ENCODE data around the gene SLC22A31.
"Not testable (repeated sequence)": the region's sequence is repeated elsewhere in the genome, so short reads cannot be mapped to it uniquely, and the experiment has no call there.

The SLC22A31 gene

GRCh38 chr16:89200124-89200849 lies at the start of gene SLC22A31:
Gene SLC22A31 (minus strand): TSS chr16:89200537. CDS start chr16:89200501, 36 bp downstream.
- no peak for DNase-seq (ENCODE audit: low spot score)
- FAIRE-seq: no peak

DNA sequence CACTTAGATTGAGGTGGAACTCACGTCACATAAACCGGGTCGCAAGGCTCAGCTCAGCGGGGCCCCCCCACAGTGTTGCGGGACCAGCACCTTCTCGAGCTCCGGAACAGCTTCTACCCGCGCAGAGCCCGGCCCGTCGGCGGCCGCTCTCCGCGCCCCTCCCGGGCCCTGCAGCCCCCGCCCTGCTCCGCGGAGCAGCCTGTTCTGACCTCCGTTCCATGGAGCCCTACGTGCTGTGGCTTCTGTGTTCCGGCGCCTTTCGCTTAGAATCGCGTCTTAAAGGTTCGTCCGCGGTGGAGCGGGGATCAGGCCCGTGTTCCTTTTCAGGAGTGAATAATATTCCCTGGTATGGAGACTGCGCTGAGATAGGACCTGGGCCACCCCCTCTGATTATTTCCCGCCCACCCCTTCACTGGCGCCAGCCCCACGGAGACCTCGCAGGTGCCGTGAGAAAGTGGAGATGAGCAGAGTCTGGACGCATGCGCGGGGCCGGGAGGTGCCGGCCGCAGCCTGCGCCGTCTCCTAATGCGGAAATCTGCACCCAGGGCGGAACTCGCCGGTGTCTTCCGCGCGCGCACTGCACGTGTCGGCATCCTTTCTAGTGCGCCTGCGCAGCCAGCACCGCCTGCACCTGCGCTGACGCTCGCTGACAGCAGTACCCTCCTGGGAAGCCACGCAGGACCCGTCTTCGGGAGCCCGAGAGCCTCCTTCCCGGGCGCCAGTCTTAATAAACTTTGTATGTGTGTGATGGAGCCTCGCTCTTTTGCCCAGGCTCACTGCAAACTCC lies 48.1 kb upstream of the SLC22A31 start:
- FAIRE-seq: no peak
- DNase-seq (ENCODE audit: low spot score): no peak

DNA sequence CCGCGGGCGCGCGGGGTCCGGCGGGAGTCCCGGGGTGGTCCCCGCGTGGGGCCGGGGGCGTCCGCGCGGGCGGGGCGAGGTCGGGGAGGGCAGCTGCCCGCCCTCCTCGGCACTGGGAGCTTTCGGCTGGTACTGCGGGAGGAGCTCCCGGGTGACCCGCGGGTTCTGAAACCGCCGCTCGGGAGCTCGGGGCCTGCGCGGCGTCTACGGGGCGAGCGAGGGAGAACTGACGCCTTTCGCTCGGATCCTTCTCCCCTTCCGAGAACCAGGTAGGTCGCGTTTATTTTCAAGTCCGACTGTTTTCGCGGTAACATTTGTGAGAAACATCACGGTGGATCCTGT lies 47.4 kb upstream of the SLC22A31 start:
- not testable (repeated sequence) for FAIRE-seq

GRCh38 chr16:89246903-89247733 lies 46.8 kb upstream of the SLC22A31 start:
- DNase-seq (ENCODE audit: low spot score) (peak; percentile 14), FAIRE-seq (no peak)

More for the DNA sequence above, 47.4 kb upstream of the SLC22A31 start:
- DNase-seq (ENCODE audit: low spot score): not testable (repeated sequence)

DNA sequence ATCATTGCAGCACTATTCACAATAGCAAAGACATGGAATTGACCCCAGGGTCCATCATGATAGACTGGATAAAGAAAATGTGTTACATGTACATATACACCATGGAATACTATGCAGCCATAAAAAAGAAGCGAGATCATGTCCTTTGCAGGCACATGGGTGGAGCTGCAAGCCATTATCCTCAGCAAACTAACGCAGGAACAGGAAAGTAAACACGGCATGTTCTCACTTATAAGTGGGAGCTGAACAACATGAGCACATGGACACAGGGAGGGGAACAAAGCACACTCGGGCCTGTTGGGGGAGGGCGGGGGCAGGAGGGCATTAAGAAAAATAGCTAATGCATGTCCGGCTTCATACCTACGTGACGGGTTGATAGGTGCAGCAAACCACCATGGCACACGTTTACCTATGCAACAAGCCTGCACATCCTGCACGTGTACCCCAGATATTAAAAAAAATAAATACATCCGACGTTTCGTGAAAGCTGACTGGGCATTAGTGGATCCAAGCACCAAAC lies 46.1 kb upstream of the SLC22A31 start:
- no peak for FAIRE-seq
- no peak for DNase-seq (ENCODE audit: low spot score)

DNA sequence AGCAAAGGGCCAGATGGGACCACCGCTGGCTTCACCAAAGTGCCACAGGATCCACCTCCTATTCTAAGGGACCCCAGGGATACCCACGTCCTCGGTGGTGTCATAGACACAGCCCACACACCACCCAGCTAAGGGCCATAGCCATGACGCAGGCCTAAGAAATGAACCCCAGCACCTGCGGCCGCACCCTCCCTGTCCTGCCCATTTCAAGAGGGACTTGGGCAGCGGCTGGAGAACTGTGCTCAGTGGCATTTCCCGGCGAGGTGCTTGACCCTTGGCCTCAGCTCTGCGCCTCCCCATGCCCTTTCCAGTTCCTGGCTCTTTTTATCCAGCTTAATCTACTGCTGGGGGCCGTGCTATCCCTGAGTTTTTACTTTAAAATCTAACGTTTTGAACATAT lies 44.4 kb upstream of the SLC22A31 start:
- FAIRE-seq: no peak
- DNase-seq (ENCODE audit: low spot score): no peak

GRCh38 chr16:89244264-89244663 lies 43.9 kb upstream of the SLC22A31 start:
- not testable (repeated sequence) for DNase-seq (ENCODE audit: low spot score); FAIRE-seq

DNA sequence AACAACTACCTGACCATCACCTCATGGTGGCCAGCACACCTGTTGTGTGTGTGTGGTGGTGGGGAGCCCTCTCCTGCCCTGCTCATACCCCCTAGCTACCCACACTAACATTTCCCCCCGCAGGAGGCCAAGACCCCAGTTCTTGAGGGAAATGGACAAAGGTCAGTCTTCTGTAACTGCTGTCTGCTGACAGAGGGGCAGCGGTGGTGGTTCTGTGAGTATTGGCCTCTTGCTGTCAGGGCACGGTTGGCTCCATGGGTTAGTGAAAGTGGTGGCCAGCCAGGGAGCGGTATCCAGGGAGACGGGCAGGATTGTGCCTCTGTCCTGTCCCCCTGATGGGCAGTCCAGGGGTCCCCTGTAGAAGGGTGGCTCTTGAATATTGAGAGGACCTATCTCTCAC lies 43.3 kb upstream of the SLC22A31 start:
- DNase-seq (ENCODE audit: low spot score) (no peak), FAIRE-seq (no peak)

DNA sequence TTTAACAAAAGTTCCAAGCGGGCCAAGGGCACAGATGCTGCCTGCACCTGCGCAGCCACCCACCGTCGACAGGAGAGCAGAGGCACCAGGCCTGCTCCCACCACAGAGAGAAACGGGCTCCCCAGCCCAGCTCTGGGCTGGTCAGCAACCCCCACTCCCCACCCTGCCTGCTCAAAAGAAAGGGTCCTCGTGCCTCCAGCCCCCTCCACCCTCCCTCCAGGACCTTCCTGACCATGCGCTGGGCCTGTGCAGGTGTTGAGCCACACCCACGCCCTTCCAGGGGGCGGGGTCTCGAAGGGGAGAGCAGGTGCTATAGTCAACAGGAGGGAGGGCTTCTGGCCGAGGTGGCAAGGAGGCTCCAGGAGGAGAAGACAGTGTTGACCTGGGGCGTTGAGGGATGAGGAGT lies 42.5 kb upstream of the SLC22A31 start:
- DNase-seq (ENCODE audit: low spot score) (no peak), FAIRE-seq (no peak)

GRCh38 chr16:89241187-89242007 lies 41.1 kb upstream of the SLC22A31 start:
- FAIRE-seq (no peak), DNase-seq (ENCODE audit: low spot score) (peak; percentile 56)

- DNase-seq (ENCODE audit: low spot score): no peak
- FAIRE-seq: no peak
These were observed 37.4 kb upstream of the SLC22A31 start for GRCh38 chr16:89237733-89238132.

DNA sequence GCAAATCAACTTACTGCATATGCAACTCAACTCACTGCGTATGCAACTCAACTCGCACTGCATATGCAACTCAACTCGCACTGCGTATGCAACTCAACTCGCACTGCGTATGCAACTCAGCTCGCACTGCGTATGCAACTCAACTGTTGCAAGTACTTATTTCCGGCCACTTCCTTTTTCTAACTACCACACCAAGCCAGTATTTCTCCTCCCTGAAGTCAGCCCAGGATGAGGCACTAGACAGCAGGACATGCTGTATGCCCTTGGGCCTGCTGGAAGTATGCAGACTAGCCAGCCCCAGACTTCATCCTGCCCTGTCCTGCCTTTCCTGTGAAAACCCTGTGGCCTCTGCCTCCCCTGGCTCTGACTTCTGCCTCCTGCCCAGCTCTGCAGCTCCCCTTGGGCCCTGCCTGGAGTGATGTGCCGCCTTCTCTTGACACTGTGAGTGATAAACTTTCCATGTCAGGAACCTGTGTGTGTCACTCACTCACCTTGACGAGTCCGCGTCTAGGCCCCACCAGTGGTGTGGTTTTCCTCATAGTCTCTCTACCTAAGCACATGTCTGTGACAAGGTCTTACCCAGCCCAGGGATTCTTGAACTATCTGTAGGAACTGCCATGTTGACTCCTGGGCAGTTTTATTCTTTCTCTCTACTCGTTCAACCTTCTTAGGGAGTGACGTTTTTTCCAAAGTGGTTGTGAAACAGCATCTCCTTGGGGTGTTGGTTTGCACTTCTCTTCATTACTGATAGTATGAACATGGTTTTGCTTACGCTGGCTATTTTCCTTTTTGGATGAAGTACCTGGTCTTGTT lies 33.5 kb upstream of the SLC22A31 start:
- FAIRE-seq (no peak), DNase-seq (ENCODE audit: low spot score) (no peak)

- no peak for FAIRE-seq
- no peak for DNase-seq (ENCODE audit: low spot score)
These were observed 31.8 kb upstream of the SLC22A31 start for GRCh38 chr16:89232107-89232506.

- DNase-seq (ENCODE audit: low spot score) (no peak), FAIRE-seq (no peak)
These were observed 29.9 kb upstream of the SLC22A31 start for GRCh38 chr16:89230255-89230654.

DNA sequence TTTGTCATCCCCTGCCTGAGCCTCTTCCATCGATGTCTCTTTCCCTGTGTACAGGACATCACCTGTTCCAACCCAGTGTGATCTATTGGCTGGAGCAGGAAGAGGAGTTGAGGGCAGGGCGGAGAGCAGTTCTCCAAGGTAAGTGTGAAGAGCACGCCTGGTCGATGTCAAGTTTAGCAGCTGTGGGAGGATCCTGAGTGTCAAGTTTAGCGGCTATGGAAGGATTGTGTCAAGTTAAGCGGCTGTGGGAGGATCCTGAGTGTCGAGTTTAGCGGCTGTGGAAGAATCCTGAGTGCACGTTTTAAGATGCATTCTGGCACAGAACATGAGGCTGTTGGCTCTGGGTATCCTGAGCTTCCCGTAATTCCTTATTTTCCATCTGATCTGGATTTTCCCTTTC lies 24.3 kb upstream of the SLC22A31 start:
- DNase-seq (ENCODE audit: low spot score): no peak
- FAIRE-seq: no peak

DNA sequence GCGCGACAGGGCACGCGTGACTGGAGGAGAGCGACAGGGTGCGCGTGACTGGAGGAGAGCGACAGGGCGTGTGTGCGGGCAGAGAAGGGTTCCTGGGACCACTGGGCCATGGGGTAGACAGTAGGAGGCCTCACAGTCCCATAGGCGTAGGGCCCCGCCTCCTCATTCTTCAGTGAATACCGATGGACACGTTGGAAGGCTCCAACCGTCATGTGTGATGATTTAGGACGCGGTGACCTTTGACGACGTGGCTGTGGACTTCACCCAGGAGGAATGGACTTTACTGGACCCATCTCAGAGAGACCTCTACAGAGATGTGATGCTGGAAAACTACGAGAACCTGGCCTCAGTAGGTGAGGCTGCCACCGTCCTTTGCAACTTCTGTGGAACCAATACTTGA lies 22.6 kb upstream of the SLC22A31 start:
- no peak for FAIRE-seq

GRCh38 chr16:89221604-89222003 lies 21.3 kb upstream of the SLC22A31 start:
- FAIRE-seq (no peak), DNase-seq (ENCODE audit: low spot score) (no peak)

More for the DNA sequence above, 22.6 kb upstream of the SLC22A31 start:
- DNase-seq (ENCODE audit: low spot score): no peak

DNA sequence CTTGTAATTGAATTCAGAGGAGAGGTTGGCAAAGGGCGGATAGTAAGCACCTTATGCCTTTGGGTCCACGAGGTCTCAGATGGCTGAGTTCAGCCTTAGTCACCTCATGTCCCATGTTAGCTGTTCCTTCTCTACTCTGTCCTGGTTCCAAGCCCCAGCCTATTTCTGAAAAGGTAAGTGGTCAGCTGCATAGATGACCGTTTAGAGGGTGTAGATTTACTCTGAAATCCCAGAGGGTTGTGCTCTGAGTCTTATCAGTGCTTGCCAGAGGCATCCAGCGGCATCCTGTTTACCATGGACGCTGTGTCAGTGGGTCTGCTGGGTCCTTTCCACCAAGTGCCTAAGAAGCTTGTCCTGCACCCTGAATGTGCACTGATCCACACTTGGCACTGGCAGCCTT lies 19.0 kb upstream of the SLC22A31 start:
- FAIRE-seq (no peak), DNase-seq (ENCODE audit: low spot score) (no peak)

GRCh38 chr16:89217388-89218191 lies 17.3 kb upstream of the SLC22A31 start, which contains the start of gene ZNF778:
Gene ZNF778 (plus strand): TSS chr16:89217703. CDS start chr16:89221128, 3,425 bp downstream.
- peak; percentile 48 for DNase-seq (ENCODE audit: low spot score)
- no peak for FAIRE-seq

Data from RCC 7860 (cell line).